ENCODE measurements around the gene EXT2.

- TF ChIP-seq CTCF (IDR thresholded peaks at IDR 0.05; ENCODE audit: poor library complexity) (no peak), EZH2 (IDR thresholded peaks at IDR 0.05; ENCODE audit: borderline replicate concordance) (no peak)
Measured at GRCh38 chr11:44130751-44131150, 35.3 kb downstream of the EXT2 start.

Data from hepatocyte (in vitro differentiated cells).